Colonic mucosa (tissue), 4 donors: ENCODE data around the gene CALY. TPM values are rescaled to one million over a fixed set of nuclear protein-coding genes. Genes with fewer than 3 reads are reported as not detected.
A peak's percentile ranks its signal among the peaks of the same experiment; 100 is the strongest.

Experiments
- DNase-seq: peaks from one replicate; pipeline ENCODE4 v3.0.0-alpha.2; 2020
- H3K27ac ChIP-seq: fragments of 200-600 bp; one replicate; pipeline ENCODE4 v1.8.0; 2021
- H3K27me3 ChIP-seq: fragments of 200-600 bp; one replicate; pipeline ENCODE4 v1.8.0; 2021
- H3K36me3 ChIP-seq: fragments of 200-600 bp; one replicate; pipeline ENCODE4 v1.8.0; 2021
- H3K4me1 ChIP-seq: fragments of 200-600 bp; one replicate; pipeline ENCODE4 v1.8.0; 2021; ENCODE audit warnings: mild to moderate bottlenecking
- H3K4me3 ChIP-seq: fragments of 200-600 bp; one replicate; pipeline ENCODE4 v1.8.0; 2021
- H3K9ac ChIP-seq, 2 donors: one replicate each; pipeline ENCODE4 v1.7.0; 2013; ENCODE audit warnings: control low read depth in 2 of 2, low read depth in 2 of 2, low read length in 2 of 2
- H3K9me3 ChIP-seq: fragments of 200-600 bp; one replicate; pipeline ENCODE4 v1.8.0; 2021
- intact Hi-C: fragments of 100-400 bp; cut with DNase I; formaldehyde crosslinking; loops from one replicate; pipeline ENCODE4 v1.14.1; 2022
- total RNA-seq, 2 donors: library from RNA; stranded (reverse); fragmentation: NEBNext Ultra II Directional in 1 of 2; extraction: Animal tissue kit (Norgen Biotek cat#: 25700) in 1 of 2; gene quantifications; one replicate each; pipeline ENCODE4 v1.2.1, GENCODE V29; 2021
- TF ChIP-seq, protein P1 (sequence below): fragments of 200-600 bp; IDR thresholded peaks from one replicate; pipeline ENCODE4 v1.8.0; 2022; ENCODE audit warnings: antibody characterized with exemption, mild to moderate bottlenecking
- donor health status: healthy.
- donor health status: DM: no; HTN: no; CAD: no.
- donor health status: DM: no; HTN: no; CAD: no.

The CALY gene
- total RNA-seq, 2 donors from 2014 or later, result 1.6 TPM; not detected in 1

DNA sequence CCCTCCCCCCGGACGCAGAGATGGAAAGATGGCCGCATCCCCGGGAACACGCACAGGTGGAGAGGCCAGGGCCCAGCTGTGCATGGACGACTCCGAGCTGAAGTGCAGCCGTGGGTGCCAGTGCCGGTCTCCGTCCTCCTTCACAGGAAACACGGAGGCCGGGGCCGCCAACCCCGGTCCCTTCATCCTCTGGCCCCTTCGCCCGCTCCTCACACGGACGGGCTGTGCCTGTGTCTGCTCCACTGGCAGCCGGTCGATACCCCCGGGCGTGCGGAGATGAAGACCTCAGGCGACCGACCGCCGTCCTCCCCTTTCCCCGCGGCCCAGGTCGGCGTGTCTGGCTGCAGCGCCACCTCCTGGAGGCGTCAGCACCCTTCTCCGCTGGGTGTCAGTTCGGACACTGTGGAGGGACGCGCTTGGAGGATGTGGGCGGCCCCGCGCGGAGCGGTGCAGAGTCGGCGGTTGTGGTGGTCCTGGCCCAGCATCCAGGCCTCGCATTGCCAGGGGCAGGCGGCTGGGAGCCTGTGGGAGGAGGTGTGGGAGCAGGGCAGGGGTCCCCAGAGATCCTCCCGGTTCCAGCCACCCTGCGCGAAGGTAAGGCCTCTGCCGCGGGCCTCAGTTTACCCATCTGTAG, 18.1 kb downstream of the CALY start:
- intact Hi-C loops, result no loop called here
- Histone ChIP-seq H3K4me1 (no peaks in the 10 kb centered on the region), H3K9me3 (no peaks in the 10 kb centered on the region), H3K27ac (no peak overlapping the region), H3K27me3 (no peaks in the 10 kb centered on the region), H3K4me3 (peak overlapping the region; percentile 29), H3K9ac (peak overlapping the region in 1 of 2 donors; percentile 60), H3K36me3 (no peaks in the 10 kb centered on the region)
- TF ChIP-seq, protein P1, sequence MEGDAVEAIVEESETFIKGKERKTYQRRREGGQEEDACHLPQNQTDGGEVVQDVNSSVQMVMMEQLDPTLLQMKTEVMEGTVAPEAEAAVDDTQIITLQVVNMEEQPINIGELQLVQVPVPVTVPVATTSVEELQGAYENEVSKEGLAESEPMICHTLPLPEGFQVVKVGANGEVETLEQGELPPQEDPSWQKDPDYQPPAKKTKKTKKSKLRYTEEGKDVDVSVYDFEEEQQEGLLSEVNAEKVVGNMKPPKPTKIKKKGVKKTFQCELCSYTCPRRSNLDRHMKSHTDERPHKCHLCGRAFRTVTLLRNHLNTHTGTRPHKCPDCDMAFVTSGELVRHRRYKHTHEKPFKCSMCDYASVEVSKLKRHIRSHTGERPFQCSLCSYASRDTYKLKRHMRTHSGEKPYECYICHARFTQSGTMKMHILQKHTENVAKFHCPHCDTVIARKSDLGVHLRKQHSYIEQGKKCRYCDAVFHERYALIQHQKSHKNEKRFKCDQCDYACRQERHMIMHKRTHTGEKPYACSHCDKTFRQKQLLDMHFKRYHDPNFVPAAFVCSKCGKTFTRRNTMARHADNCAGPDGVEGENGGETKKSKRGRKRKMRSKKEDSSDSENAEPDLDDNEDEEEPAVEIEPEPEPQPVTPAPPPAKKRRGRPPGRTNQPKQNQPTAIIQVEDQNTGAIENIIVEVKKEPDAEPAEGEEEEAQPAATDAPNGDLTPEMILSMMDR, result peak; percentile 75
- peak; percentile 60 for DNase-seq

DNA sequence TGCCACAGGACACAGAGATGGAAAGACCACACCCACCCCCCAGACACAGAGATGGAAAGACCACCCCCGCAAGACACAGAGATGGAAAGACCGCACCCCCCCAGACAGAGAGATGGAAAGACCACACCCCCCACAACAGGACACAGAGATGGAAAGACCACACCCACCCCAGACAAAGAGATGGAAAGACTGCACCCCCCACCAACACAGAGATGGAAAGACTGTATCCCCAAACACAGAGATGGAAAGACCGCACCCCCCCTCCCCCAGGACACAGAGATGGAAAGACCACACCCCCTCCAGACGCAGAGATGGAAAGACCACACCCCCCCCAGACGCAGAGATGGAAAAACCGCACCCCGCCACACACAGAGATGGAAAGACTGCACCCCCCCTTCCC, 20.0 kb downstream of the CALY start:
- intact Hi-C loops, result no loop called here
- no peaks in the 10 kb centered on the region for H3K9me3 ChIP-seq
- no peak overlapping the region for H3K4me3 ChIP-seq
- TF ChIP-seq, protein P1, result no peak
- no peaks in the 10 kb centered on the region for H3K27me3 ChIP-seq
- no peak overlapping the region for H3K9ac ChIP-seq
- no peaks in the 10 kb centered on the region for H3K4me1 ChIP-seq
- H3K36me3 ChIP-seq, result no peaks in the 10 kb centered on the region
- DNase-seq, result no peak
- H3K27ac ChIP-seq, result no peak overlapping the region

DNA sequence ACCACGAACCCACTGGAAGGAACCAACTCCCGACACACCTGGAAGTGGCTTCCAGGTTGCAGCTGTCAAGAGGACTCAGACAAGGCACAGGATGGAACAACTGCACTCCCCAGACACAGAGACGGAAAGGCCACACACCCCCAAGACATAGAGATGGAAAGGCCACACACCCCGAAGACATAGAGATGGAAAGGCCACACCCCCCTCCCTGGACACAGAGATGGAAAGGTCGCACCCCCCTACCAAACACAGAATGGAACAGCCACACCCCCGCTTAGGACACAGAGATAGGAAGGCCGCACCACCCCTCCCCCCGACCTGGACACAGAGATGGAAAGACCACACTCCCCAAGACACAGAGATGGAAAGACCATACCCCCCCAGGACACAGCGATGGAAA, 20.4 kb downstream of the CALY start:
- Histone ChIP-seq H3K36me3 (no peaks in the 10 kb centered on the region), H3K9me3 (no peaks in the 10 kb centered on the region), H3K27ac (no peak overlapping the region), H3K27me3 (no peaks in the 10 kb centered on the region), H3K4me1 (no peaks in the 10 kb centered on the region), H3K9ac (no peak overlapping the region), H3K4me3 (no peak overlapping the region)
- intact Hi-C loops, result no loop called here
- no peak for DNase-seq
- TF ChIP-seq, protein P1, result no peak

DNA sequence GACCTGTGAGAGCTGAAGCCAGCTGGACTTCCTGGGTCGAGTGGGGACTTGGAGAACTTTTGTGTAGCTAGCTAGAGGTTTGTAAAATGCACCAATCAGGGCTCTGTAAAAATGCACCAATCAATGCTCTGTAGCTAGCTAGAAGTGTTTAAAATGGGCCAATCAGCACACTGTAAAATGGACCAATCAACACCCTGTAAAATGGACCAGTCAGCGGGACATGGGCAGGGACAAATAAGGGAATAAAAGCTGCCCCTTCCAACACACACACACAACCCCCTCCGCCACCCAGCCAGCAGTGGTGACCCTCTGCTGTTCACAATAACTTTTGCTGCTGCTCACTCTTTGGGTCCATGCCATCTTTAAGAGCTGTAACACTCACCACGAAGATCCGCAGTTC, 20.8 kb downstream of the CALY start:
- Histone ChIP-seq H3K4me1 (no peaks in the 10 kb centered on the region), H3K27me3 (no peaks in the 10 kb centered on the region), H3K9me3 (no peaks in the 10 kb centered on the region), H3K9ac (no peak overlapping the region), H3K36me3 (no peaks in the 10 kb centered on the region), H3K27ac (no peak overlapping the region), H3K4me3 (no peak overlapping the region)
- intact Hi-C loops, result no loop called here
- DNase-seq, result no peak
- TF ChIP-seq, protein P1, result no peak

DNA sequence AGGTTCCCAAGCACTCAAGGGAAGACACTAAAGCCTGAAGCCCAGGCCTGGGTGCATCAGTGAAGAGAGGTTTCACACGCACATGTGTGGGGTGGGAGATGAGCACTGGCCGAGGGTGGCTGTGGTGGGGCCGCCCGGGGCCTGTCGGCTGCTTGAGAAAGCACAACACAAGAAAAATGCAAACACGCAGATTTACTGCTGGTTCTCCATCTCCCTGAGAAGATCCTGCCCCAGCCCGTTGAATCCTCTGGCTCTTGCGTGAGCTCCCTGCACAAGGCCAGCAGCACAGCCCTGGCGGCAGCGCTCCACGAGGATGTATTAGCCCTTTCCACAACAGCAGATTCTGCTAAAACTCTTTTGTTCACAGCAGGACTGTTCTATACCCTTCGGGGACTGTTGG, 21.8 kb downstream of the CALY start:
- no peaks in the 10 kb centered on the region for H3K4me1 ChIP-seq
- H3K27me3 ChIP-seq, result no peaks in the 10 kb centered on the region
- DNase-seq, result no peak
- no peaks in the 10 kb centered on the region for H3K36me3 ChIP-seq
- H3K9me3 ChIP-seq, result no peaks in the 10 kb centered on the region
- H3K9ac ChIP-seq, result no peak overlapping the region
- H3K4me3 ChIP-seq, result no peak overlapping the region
- no peak overlapping the region for H3K27ac ChIP-seq
- TF ChIP-seq, protein P1, result no peak
- intact Hi-C loops, result no loop called here
